ENCODE measurements around the gene PKHD1.

The PKHD1 gene

GRCh38 chr6:51614725-51615124 is 472.7 kb downstream of the PKHD1 start:
- no peak for DNase-seq (ENCODE audit: low read depth)
- no peak for TF ChIP-seq POLR2A (IDR thresholded peaks at IDR 0.05; ENCODE audit: extremely low read depth, insufficient read length)
- no peak for TF ChIP-seq CTCF (IDR thresholded peaks at IDR 0.05; ENCODE audit: low read depth, low read length)
- TF ChIP-seq MAX (IDR thresholded peaks at IDR 0.05; ENCODE audit: low read depth, low read length) = no peak
- no peak overlapping the region for H3K4me3 ChIP-seq (ENCODE audit: low read depth, low read length)

GRCh38 chr6:51613558-51613957 is 473.9 kb downstream of the PKHD1 start:
- DNase-seq (ENCODE audit: low read depth) = no peak

GRCh38 chr6:51608932-51609331 is 478.5 kb downstream of the PKHD1 start:
- TF ChIP-seq CTCF (IDR thresholded peaks at IDR 0.05; ENCODE audit: low read depth, low read length) (no peak), MAX (IDR thresholded peaks at IDR 0.05; ENCODE audit: low read depth, low read length) (no peak), POLR2A (IDR thresholded peaks at IDR 0.05; ENCODE audit: extremely low read depth, insufficient read length) (no peak), MYC (IDR thresholded peaks at IDR 0.05; ENCODE audit: low read depth, low read length) (no peak)
- DNase-seq (ENCODE audit: low read depth) = no peak
- H3K4me3 ChIP-seq (ENCODE audit: low read depth, low read length) = no peak overlapping the region

More at GRCh38 chr6:51613558-51613957, 473.9 kb downstream of the PKHD1 start:
- no peak for TF ChIP-seq CTCF (IDR thresholded peaks at IDR 0.05; ENCODE audit: low read depth, low read length)
- TF ChIP-seq MAX (IDR thresholded peaks at IDR 0.05; ENCODE audit: low read depth, low read length) = no peak
- TF ChIP-seq MYC (IDR thresholded peaks at IDR 0.05; ENCODE audit: low read depth, low read length) = no peak
- no peak for TF ChIP-seq POLR2A (IDR thresholded peaks at IDR 0.05; ENCODE audit: extremely low read depth, insufficient read length)
- no peak overlapping the region for H3K4me3 ChIP-seq (ENCODE audit: low read depth, low read length)

GRCh38 chr6:51608383-51608782 is 479.0 kb downstream of the PKHD1 start:
- no peak overlapping the region for H3K4me3 ChIP-seq (ENCODE audit: low read depth, low read length)
- DNase-seq (ENCODE audit: low read depth) = no peak
- TF ChIP-seq MAX (IDR thresholded peaks at IDR 0.05; ENCODE audit: low read depth, low read length) = no peak
- no peak for TF ChIP-seq POLR2A (IDR thresholded peaks at IDR 0.05; ENCODE audit: extremely low read depth, insufficient read length)
- no peak for TF ChIP-seq CTCF (IDR thresholded peaks at IDR 0.05; ENCODE audit: low read depth, low read length)
- no peak for TF ChIP-seq MYC (IDR thresholded peaks at IDR 0.05; ENCODE audit: low read depth, low read length)

GRCh38 chr6:51600514-51600913 is 486.9 kb downstream of the PKHD1 start:
- DNase-seq (ENCODE audit: low read depth) = no peak
- TF ChIP-seq CTCF (IDR thresholded peaks at IDR 0.05; ENCODE audit: low read depth, low read length) (no peak), MAX (IDR thresholded peaks at IDR 0.05; ENCODE audit: low read depth, low read length) (no peak), POLR2A (IDR thresholded peaks at IDR 0.05; ENCODE audit: extremely low read depth, insufficient read length) (no peak), MYC (IDR thresholded peaks at IDR 0.05; ENCODE audit: low read depth, low read length) (no peak)
- no peak overlapping the region for H3K4me3 ChIP-seq (ENCODE audit: low read depth, low read length)

GRCh38 chr6:51598171-51598570 is 489.2 kb downstream of the PKHD1 start:
- no peak for DNase-seq (ENCODE audit: low read depth)
- no peak for TF ChIP-seq MYC (IDR thresholded peaks at IDR 0.05; ENCODE audit: low read depth, low read length)
- TF ChIP-seq POLR2A (IDR thresholded peaks at IDR 0.05; ENCODE audit: extremely low read depth, insufficient read length) = no peak
- TF ChIP-seq CTCF (IDR thresholded peaks at IDR 0.05; ENCODE audit: low read depth, low read length) = no peak
- TF ChIP-seq MAX (IDR thresholded peaks at IDR 0.05; ENCODE audit: low read depth, low read length) = no peak
- no peak overlapping the region for H3K4me3 ChIP-seq (ENCODE audit: low read depth, low read length)
